ENCODE measurements around the gene TXNDC11.

The TXNDC11 gene

DNA sequence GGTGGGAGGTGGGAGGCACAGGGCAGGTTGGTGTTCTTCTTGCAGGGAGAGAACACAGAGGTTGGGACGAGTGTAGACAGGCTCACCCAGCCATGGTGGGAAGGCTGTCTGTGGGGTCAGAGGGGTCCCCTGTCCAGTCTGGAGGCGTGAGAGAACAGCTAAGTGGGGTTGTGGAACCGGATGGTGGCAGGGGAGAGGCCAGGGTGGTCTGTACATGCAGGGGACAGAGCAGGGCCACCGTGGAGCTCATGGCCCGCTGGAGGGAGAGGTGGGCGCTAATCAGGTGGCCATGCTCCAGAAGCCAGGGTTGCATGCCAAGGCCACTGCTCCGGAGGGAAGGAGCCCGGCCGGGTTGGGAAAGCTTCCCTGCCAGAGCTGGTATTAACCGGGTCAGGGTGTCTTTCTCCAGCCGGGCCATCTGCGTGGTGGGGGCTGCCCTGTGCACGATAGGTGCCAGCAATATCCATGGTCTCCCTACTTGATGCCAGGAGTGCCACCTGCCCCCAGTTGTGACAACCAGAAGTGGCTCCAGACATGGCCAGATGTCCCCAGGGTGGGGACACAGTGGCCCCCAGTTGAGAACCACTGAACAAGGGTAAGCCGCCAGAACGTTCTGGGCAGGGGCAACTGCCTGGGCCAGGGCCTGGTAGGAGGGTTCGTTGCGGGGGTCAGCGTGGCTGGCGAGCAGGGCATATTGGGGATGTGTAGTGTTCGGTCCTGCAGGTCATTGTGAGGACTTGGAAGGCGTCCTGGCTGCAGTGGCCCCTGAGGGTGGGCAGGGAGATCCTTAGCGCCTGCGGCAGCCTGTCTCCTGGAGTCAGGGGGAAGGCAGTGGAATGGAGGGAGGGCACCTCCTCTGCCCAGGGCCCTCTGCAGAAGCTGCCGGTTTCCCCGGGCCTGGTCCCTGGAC is 69.3 kb downstream of the TXNDC11 start:
- no peak for DNase-seq

DNA sequence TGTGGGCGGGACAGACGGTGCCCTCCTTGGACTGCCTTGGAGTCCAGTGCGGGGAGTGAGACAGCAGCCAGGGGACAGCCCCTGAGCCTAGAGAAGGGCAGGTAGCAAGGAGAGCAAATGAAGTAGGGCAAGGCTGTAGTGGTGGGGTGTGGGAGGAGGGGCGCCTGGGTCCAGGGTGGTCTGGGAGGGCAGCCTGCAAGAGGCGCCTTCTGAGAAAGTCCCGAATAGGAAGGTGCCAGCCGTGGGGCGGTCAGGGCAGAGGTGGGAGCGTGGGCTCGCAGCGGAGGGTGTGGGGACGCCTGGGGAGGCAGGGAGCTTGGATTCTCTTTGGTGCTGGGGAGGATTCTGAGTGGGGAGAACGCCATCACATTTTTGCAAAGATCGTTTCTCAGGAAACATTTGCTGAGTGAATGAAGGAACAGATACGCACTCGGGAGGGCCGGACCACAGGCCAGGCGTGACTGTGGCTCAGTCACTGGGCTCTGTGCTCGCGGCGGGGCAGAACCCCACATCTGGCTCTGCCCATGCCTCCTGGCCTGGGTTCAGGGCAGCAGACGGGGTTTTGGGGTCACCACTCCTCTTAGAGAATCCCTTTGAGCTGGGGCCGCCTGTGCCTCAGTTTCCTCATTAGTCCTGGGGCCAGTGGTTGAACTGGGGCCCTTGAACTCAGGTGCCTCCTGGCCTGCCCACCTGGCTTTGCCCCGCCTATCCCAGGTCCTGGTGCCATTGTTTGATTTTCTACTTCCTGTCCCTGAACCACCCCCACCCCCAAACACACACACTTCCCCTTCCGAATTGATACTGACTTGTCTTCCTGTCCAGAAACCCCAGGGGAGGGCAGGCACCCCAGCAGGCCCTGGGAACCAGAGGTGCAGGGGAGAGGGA is 70.2 kb downstream of the TXNDC11 start:
- DNase-seq: peak; percentile 36

- no peak for DNase-seq
These were observed 71.0 kb downstream of the TXNDC11 start for GRCh38 chr16:11671676-11672075.

- no peak for DNase-seq
These were observed 71.4 kb downstream of the TXNDC11 start for GRCh38 chr16:11671271-11671670.

GRCh38 chr16:11670171-11671131 is 72.2 kb downstream of the TXNDC11 start:
- DNase-seq: peak; percentile 45

- no peak for DNase-seq
These were observed 73.1 kb downstream of the TXNDC11 start for GRCh38 chr16:11669380-11670146.

- DNase-seq: peak; percentile 43
These were observed 73.9 kb downstream of the TXNDC11 start for GRCh38 chr16:11668623-11669379.

GRCh38 chr16:11667824-11668622 is 74.6 kb downstream of the TXNDC11 start, which contains the start of gene SNN:
Gene SNN, plus strand, starts transcription at chr16:11668455. Its CDS starts 7,605 bp downstream, at chr16:11676060.
- peak; percentile 93 for DNase-seq

- no peak for DNase-seq
These were observed 75.3 kb downstream of the TXNDC11 start for GRCh38 chr16:11667221-11667823.

GRCh38 chr16:11666103-11667055 is 76.3 kb downstream of the TXNDC11 start:
- DNase-seq: no peak

GRCh38 chr16:11665071-11665491 is 77.6 kb downstream of the TXNDC11 start:
- DNase-seq: peak; percentile 62

DNA sequence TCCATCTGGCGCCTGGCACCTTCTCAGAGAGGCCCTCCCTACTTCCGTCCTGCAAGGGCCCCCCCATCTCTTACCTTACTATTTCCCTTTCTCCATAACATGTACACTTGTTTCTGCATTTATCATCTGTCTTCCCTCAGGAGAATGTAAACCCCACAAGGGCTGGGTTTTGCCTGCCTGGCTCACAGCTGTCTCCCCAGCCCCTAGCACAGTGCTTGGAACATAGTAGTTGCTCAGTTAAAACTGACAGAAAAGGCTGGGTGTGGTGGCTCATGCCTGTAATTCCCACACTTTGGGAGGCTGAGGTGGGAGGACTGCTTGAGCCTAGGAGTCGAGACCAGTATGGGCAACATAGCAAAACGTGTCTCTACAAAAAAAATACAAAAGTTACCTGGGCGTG is 80.1 kb downstream of the TXNDC11 start:
- no peak for DNase-seq

- no peak for DNase-seq
These were observed 82.1 kb downstream of the TXNDC11 start for GRCh38 chr16:11660565-11660964.

GRCh38 chr16:11658896-11659708 is 83.6 kb downstream of the TXNDC11 start:
- no peak for DNase-seq

GRCh38 chr16:11657556-11657955 is 85.1 kb downstream of the TXNDC11 start:
- no peak for DNase-seq

DNA sequence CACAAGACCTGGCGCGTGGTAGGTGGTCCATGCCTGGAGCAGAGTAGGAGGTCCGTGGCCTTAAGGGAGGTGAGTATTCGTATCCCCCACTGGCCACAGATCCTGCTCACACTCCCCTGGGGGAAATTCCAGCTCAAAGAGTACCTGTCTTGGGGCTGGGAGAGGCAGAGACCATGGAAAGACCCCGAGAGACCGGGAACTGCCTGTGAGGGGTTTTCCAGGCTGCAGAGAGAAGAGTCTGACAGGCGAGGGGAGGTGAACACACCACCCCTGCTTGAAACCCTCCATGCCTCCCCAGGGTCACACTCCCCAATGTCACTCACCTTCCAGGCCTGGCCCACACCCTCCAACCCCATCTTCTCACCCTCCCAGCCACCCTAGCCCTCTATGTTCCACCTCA is 87.0 kb downstream of the TXNDC11 start:
- no peak for DNase-seq

DNA sequence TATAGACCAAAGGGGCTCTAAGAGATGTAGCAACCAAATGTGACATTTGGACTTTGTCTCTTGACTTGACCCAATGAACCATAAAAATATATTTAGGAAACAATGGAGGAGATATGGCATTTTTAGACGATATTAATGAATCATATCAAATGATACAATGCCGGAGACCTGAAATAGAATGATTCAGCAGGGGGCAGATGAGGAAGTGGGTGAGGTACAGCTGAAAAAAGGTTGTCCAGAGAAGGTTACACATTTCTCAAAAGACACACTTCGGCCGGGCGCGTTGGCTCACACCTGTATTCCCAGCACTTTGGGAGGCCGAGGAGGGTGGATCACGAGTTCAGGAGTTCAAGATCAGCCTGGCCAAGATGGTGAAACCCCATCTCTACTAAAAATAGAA is 90.9 kb downstream of the TXNDC11 start:
- DNase-seq: no peak
